Activated CD8-positive, alpha-beta memory T cell treated with anti-CD3 and anti-CD28 coated beads for 48 hours (primary cell): ENCODE results near the gene LRRC37A3.
"Not testable (repeated sequence)": the region's sequence is repeated elsewhere in the genome, so short reads cannot be mapped to it uniquely, and the experiment has no call there.

Experiments
- DNase-seq, 3 experiments: peaks; one replicate each; pipeline ENCODE4 v3.0.0-alpha.2; 2020; ENCODE audit warnings: low read depth in 2 of 3, low spot score in 2 of 3

Gene LRRC37A3

GRCh38 chr17:64927444-64927843, 8.2 kb upstream of the LRRC37A3 start:
- peak in 1 of 3 experiments; percentile 31 for DNase-seq

- not testable (repeated sequence) for DNase-seq
These were observed 7.2 kb upstream of the LRRC37A3 start for GRCh38 chr17:64926430-64926829.

GRCh38 chr17:64925244-64925643, 6.0 kb upstream of the LRRC37A3 start:
- not testable (repeated sequence) for DNase-seq

DNA sequence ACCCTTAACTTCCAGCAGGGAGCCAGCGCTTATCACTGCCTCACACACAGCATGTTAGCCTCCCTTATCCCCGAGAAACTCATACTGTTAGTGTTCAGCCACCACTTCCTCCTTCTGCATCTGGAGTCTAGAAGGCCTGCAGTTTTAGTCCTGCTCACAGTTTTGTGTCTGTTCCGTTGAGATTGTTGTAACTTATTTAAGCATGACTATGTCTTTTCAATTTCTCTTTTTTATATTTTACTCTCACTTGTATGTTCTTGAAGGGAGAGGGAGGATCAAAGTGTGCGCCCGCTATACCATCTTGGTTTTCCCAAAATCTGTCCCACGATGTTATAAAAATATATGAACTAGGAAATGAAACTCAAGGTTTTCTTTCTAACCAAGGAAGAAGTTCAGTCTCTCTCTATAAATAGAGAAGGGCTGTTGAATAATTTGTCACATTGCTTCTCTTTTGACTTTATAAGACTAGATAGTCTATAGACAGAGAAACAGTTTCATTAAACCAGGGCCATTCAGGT, 3.8 kb upstream of the LRRC37A3 start:
- DNase-seq = not testable (repeated sequence)

DNA sequence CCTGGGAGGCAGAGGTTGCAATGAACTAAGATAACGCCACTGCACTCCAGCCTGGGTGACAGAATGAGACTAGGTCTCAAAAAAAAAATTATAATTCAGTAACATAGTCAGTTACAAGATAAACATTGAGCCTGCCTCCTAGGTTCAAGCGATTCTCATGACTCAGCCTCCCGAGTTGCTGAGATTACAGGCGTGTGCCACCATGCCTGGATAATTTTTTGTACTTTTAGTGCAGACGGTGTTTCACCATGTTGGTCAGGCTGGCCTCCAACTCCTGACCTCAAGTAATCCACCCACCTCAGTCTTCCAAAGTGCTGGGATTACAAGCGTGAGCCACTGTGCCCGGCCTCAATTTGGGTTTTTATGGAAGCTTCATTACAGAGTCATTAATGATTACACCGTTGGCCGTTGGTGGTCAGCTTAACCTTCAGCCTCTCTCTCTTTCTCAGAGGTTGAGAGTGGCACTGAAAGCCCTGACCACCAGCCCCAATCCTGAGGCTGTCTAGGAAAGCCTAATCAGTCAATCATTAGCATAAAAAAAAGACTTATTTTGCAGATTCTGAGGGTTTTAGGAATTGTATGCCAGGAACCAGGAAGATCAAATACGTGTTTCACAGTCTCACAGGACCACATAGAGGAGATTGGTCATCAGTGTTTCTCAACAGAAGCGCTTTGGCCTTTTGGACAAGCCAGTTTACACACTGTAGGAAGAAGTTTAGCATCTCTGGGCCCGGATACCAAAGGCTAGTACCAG, 1.3 kb upstream of the LRRC37A3 start:
- DNase-seq = no peak

DNA sequence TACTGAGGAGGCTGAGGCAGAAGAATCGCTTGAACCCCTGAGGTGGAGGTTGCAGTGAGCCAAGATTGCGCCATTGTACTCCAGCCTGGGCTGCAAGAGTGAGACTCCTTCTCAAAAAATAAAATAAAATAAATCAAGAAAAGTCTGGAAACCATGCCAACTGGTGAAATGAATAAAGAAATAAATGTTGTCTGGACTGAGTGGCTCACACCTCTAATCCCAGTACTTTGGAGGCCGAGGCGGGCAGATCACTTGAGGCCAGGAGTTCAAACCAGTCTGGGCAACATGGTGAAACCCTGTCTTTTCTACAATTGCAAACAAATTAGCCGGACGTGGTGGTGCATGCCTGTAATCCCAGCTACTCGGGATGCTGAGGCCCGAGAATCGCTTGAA, 744 bp upstream of the LRRC37A3 start:
- DNase-seq = no peak

DNA sequence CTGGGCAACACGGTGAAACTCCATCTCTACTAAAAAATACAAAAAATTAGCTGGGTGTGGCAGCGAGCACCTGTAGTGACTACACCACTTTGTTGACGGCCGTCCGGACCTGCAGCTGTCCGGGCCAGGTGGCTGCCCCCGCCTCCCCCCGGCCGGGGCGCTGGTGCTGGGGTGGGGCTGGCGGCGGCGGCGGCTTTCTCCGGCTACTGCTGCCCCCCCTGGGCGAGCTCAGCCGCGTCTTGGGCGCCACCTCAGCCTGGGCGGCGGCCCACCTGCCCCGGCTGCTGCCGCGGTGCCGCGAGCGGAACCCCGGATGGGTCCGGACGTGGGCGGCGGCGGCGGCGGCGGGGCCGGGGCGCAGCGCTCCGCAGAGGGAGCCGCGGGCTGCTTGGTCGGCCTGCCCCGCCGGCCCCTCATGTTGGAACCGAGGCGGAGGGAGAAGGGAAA, 413 bp downstream of the LRRC37A3 start:
- peak in 1 of 3 experiments; percentile 32 for DNase-seq

GRCh38 chr17:64917540-64917939, 1.7 kb downstream of the LRRC37A3 start:
- DNase-seq = not testable (repeated sequence)

GRCh38 chr17:64915244-64915643, 4.0 kb downstream of the LRRC37A3 start:
- not testable (repeated sequence) for DNase-seq

GRCh38 chr17:64910191-64910514, 9.1 kb downstream of the LRRC37A3 start:
- not testable (repeated sequence) for DNase-seq

DNA sequence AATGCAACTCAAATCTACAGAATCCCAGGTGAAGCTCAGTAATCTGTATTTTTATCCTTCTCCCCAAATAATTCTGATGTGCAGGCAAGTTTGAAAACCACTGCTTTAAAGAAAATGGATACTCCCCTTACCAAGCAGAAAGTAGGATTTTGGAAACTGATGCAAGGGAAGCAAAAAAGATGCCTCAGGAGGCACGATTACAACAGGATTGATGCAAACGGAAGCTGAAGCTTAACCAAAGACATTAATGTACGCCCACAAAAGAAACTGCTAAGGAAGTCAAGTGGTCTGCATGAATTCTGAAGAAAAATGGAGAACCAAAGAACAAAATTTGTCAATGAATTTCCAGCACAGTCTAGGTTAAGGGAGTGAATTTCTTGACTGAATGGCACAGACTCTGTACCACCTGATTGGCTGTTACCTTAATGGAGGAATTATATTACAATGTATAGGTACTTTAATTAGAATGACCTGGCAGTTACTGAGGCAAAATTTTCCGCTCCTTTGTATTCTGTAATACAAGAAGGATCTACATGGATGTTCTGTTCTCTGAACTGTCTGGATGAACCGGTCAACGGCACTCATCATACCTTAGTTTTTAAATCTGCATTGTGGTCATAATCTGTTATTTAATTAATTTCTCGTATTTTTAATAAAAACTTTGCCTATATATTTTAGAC, 9.6 kb downstream of the LRRC37A3 start:
- not testable (repeated sequence) for DNase-seq

- DNase-seq = not testable (repeated sequence)
These were observed 15.2 kb downstream of the LRRC37A3 start for GRCh38 chr17:64904069-64904468.

DNA sequence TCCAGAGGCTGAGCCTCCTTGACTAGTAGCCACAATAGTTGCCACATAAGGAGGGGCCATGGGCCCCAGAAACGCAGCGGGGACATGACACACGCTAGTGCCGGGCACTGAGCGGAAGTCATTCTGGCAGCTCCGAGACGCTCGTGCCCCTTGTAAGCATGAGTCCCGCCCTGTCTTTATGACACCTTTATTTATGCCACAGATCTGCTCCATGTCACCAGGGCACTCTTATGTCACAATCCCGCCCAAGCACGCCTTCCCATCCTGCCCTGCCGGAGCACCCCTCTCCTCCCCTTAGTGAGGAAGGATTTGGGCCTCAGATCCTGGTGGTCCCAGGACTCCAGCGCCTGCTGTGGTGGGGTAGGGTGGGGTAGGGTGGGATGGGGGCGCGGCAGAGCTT, 22.1 kb downstream of the LRRC37A3 start:
- not testable (repeated sequence) for DNase-seq

- DNase-seq = not testable (repeated sequence)
These were observed 45.1 kb downstream of the LRRC37A3 start for GRCh38 chr17:64874210-64874609.

DNA sequence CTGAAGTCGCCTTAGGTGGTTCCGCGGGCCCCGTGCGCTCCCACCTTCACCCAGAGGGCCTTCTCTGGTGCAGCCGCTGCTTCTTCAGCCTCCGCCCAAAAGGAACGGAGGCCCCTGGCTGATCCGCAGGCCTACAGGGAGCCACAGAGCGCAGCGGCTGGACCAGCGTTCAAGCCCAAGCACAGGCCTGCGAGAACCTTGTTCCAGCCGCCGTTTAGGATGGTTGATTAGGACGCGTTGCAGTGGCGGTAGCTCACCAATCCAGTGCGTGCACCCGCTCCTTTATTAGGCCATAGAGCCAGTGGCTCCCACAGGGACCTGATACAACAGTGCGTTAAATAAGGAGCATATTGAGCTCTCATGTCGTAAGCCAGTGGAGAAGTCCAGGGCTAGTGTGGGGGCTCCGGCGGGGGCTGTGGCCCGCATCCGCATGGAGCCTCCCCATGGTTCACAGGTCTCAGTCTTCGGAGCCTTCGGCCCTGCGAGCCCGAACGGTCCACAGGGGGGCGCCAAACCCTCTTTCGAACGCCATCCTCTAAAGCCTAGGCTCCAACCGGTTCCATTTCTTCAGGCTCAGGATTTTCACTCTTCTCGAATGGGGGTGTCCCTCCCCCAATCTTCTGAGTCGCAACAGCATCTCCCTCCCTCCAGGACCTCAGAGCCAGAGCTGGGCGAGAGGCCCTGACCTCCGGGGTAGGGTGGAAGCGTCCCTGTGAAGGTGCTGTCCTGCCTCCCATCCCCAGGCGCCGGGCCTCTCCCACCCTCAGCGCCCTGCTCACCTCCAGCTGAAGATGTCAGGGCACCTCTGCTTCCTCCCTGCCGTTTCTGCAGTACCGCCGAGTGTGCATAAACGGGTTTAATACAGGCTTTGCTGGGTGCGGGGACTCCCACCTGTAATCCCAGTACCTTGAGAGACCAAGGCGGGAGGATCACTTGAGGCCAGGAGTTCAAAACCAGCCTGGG, 71.5 kb downstream of the LRRC37A3 start:
- peak; percentile 39 to 73 (median 69) for DNase-seq

DNA sequence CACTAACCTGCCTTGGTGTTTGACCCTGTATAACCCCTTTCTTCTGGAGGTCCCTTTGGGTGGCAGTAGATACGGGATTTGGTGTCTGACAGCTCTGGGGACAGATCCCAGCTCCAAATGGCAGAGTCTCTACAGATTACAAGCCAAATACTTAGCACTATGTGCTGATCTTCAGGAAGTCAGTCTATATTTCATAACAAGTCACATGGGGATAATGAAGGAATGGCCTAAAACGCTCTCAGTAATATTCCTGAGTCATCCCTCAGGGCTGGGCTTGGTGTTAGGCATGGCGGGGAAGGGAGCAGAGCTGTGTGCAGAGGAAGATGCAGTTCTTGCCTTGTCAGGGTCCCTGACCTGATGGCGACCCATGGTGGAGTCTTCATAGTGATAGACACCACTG, 72.4 kb downstream of the LRRC37A3 start:
- DNase-seq = not testable (repeated sequence)

DNA sequence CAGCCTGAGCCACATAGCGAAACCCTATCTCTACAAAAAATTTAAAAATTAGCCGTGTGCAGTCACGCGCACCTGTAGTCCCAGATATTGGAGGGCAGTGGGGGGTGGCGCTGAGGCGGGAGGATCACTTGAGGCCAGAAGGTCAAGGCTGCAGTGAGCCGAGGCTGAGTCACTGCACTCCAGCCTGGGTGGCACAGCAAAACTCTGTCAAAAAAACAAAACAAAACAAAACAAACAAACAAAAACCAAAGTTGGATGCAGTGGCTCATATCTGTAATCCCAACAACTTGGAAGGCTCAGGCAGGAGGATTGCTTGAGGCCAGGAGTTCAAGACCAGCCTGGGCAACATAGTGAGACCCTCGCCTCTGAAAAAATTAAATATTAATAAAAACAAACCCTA, 75.4 kb downstream of the LRRC37A3 start:
- not testable (repeated sequence) for DNase-seq

DNA sequence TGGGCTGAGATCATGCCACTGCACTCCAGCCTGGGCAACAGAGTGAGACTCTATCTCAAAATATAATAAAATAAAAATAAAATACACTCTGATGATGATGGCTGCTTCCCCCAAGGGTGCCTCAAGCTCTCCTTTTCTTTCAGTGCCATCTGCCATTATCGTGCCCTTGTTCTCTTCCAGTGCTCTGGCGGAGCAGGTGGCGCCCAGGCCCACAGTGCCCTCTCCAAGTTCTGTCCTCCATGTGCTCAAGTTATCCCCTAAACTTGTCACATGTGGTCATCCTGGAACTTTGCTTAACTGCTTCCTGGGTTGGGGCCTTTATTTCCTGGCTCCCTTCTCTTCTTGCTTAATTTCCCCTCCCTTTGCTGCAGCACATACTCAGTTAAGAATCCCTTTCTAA, 76.4 kb downstream of the LRRC37A3 start:
- DNase-seq = not testable (repeated sequence)

DNA sequence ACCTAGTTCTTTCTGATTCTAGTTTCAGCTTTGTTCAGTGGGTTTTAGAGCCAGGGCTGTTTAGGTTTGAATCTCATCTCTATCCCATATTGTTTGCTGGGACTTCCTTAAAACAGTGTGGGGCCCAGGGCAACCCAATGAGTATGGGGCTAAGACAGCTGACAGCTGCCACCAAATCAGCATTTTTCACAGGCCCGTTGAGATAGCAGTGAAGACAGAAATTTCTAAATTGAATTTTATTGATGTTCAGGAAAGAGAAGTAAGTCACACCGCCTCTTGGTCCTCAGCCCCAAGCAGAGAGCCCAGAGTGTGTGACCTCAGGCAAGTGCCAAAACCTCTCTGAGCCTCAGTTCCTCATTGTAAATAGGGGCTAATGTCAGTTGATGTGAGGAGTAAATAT, 78.3 kb downstream of the LRRC37A3 start:
- not testable (repeated sequence) for DNase-seq

GRCh38 chr17:64838513-64838912, 80.8 kb downstream of the LRRC37A3 start:
- DNase-seq = not testable (repeated sequence)
